G401 (cell line): ENCODE results near the gene GOPC. TPM values are rescaled to one million over a fixed set of nuclear protein-coding genes. Genes with fewer than 3 reads are reported as not detected.
"Not testable (repeated sequence)": the region's sequence is repeated elsewhere in the genome, so short reads cannot be mapped to it uniquely, and the experiment has no call there.

Experiments
- DNase-seq: peaks from one replicate; pipeline ENCODE4 v3.0.0-alpha.2; 2015; ENCODE audit warnings: low spot score
- in situ Hi-C: cut with HindIII; loops from 2 replicates; pipeline ENCODE4 v1.10.0; 2016; ENCODE audit warnings: low sequenced_read_pairs, mixed read lengths
- total RNA-seq: library from RNA; depleted of rRNA; stranded (reverse); fragments of >200 nt; shearing (Covaris generic); gene quantifications from 2 replicates; pipeline ENCODE4 v1.2.3, GENCODE V29; 2014; rRNA removed

The GOPC gene
- total RNA-seq, 1 experiment from 2014 or later: 15.1 TPM

GRCh38 chr6:117525607-117526006 lies 76.7 kb downstream of the GOPC start:
- DNase-seq: no peak
- in situ Hi-C loops: no loop called here

- in situ Hi-C loops: no loop called here
- no peak for DNase-seq
Observed at GRCh38 chr6:117521791-117522502, 80.4 kb downstream of the GOPC start.

- in situ Hi-C loops: no loop called here
- DNase-seq: no peak
Observed at GRCh38 chr6:117520603-117521395, 81.5 kb downstream of the GOPC start.

GRCh38 chr6:117518870-117519269 lies 83.4 kb downstream of the GOPC start:
- no peak for DNase-seq
- in situ Hi-C loops: no loop called here

GRCh38 chr6:117517995-117518394 lies 84.3 kb downstream of the GOPC start:
- DNase-seq, in situ Hi-C loops: not testable (repeated sequence)

GRCh38 chr6:117515326-117515725 lies 87.0 kb downstream of the GOPC start:
- DNase-seq: no peak
- in situ Hi-C loops: no loop called here

- in situ Hi-C loops: no loop called here
- DNase-seq: no peak
Observed at GRCh38 chr6:117514655-117515054, 87.7 kb downstream of the GOPC start.

- in situ Hi-C loops: no loop called here
- DNase-seq: no peak
Observed at GRCh38 chr6:117513778-117514365, 88.4 kb downstream of the GOPC start.

GRCh38 chr6:117512987-117513573 lies 89.2 kb downstream of the GOPC start:
- in situ Hi-C loops: no loop called here
- no peak for DNase-seq

GRCh38 chr6:117512056-117512828 lies 90.1 kb downstream of the GOPC start:
- DNase-seq: no peak
- in situ Hi-C loops: no loop called here

Other genes starting within 250 kb of the GOPC start
- not detected in 2 replicates for gene ROS1, start 176.6 kb downstream of the GOPC start, total RNA-seq
- not detected in 2 replicates for gene DCBLD1, start 119.8 kb downstream of the GOPC start, total RNA-seq
- 54.1 and 62.6 TPM in 2 replicates for gene NUS1, start 73.0 kb upstream of the GOPC start, total RNA-seq